Measurements from ENCODE around the gene ADAMTSL3. TPM values are rescaled to one million over a fixed set of nuclear protein-coding genes. Genes with fewer than 3 reads are reported as not detected.

The ADAMTSL3 gene
- total and polyA plus RNA-seq, 4 donors, result 3.5 to 19.0 (median 8.0) TPM

DNA sequence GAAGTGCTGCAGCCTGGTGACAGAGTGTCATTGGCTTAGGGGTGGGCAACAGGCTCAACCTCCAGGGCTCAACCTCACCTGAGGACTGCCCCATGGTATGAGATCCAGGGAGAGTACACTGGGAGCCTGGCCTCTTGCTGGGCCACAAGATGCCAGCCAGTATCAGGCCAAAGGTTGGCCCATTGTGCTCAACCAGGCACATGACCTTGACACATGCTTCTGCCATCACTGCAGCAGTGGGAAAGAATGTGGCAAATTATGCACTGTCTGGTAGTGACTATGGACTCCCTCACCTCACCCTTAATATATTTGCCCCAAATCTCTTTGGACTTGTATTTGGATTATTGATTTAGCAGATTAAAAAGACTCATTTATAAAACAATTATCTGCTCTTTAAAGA, 347.7 kb downstream of the ADAMTSL3 start:
- Histone ChIP-seq H3K27ac (ENCODE audit: low read depth in 1 of 2, low read length in 2 of 2) (no peak overlapping the region), H3K9ac (ENCODE audit: low read depth in 1 of 2, low read length in 2 of 2) (no peak overlapping the region), H3K27me3 (ENCODE audit: control insufficient read depth in 4 of 4, insufficient read depth in 4 of 4, low read length in 3 of 4) (no peaks in the 10 kb centered on the region), H3K4me1 (ENCODE audit: control insufficient read depth in 4 of 4, insufficient read depth in 4 of 4, low read length in 3 of 4) (peaks cover 0 to 5% (median 1%) of the 10 kb centered on the region in 4 donors), H3K4me3 (ENCODE audit: low read depth in 1 of 3, low read length in 3 of 3) (no peak overlapping the region), H3K36me3 (ENCODE audit: control insufficient read depth in 4 of 4, insufficient read depth in 3 of 4, low read depth in 1 of 4, low read length in 3 of 4) (no peaks in the 10 kb centered on the region), H3K9me3 (ENCODE audit: control insufficient read depth in 4 of 4, low read length in 3 of 4) (no peaks in the 10 kb centered on the region)
- TF ChIP-seq EGR1 (IDR thresholded peaks at IDR 0.05; ENCODE audit: low read depth in 2 of 2), result no peak
- no peak for TF ChIP-seq YY1 (IDR thresholded peaks at IDR 0.05)
- no peak for TF ChIP-seq HNF4G (IDR thresholded peaks at IDR 0.05)
- TF ChIP-seq, protein P1, sequence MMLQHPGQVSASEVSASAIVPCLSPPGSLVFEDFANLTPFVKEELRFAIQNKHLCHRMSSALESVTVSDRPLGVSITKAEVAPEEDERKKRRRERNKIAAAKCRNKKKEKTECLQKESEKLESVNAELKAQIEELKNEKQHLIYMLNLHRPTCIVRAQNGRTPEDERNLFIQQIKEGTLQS (IDR thresholded peaks at IDR 0.05), result no peak
- no peak for TF ChIP-seq SP1 (IDR thresholded peaks at IDR 0.05)
- no peak for TF ChIP-seq GABPA (IDR thresholded peaks at IDR 0.05 in 1 of 2, conservative IDR thresholded peaks at IDR 0.05 in 1 of 2)
- no peak for DNase-seq (ENCODE audit: low spot score)

DNA sequence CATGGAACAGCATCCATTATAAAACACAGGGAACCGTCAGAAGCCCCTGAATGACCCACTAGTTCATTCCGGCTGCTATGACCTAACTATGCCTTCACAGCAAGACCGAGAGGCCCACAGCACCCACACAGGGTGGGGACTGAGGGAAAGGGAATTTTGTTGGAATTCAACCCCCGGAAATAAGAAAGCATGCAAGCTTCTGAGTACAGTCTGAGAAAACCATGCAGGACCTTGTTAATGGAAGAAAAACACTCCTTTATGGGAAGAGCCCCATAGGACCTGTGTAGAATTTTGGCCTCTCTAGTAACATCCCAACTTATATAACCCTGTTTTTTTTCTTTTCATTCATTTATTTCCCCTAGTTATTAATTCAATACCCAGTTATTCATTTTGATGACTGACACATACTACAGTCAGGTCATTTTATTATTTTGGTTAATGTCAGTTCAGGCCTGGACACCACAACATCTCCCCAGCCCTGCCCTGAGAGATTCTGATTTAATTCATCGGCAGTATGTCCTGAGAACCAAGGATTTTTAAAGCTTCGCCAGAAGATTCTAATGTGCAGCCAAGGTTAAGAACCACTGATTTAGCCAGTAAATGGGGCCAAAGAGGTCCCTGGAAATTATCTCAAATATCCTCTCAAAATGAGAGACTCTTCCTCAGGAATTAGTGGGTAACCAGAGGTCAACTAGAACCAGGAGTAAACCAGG, 350.0 kb downstream of the ADAMTSL3 start:
- WGBS, result 91% methylated on average over 6 of the region's 6 CpGs
- H3K27me3 ChIP-seq (ENCODE audit: control insufficient read depth in 4 of 4, insufficient read depth in 4 of 4, low read length in 3 of 4), result no peaks in the 10 kb centered on the region

DNA sequence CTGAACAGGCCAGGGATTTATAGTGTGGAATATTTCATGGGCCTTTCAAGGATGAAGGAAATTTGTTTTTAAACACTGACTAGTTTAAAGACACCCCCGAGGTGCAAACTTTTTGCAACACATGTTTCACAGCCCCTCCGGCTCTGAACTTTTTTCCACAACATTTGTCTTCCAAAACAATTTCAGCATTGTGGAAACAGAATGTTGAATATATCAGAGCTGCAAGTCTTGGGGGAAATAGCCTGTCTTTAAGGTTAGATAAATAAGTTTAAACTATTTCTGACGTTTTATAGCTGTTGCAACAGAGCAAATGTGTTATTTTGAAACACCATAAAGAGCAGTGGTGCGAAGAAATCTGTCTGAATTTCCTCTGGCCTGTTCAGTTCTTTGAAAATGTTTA, 352.5 kb downstream of the ADAMTSL3 start:
- Histone ChIP-seq H3K27ac (ENCODE audit: low read depth in 1 of 2, low read length in 2 of 2) (no peak overlapping the region), H3K4me1 (ENCODE audit: control insufficient read depth in 4 of 4, insufficient read depth in 4 of 4, low read length in 3 of 4) (no peaks in the 10 kb centered on the region), H3K9me3 (ENCODE audit: control insufficient read depth in 4 of 4, low read length in 3 of 4) (peaks cover 0 to 2% (median 0%) of the 10 kb centered on the region in 4 donors), H3K27me3 (ENCODE audit: control insufficient read depth in 4 of 4, insufficient read depth in 4 of 4, low read length in 3 of 4) (no peaks in the 10 kb centered on the region), H3K9ac (ENCODE audit: low read depth in 1 of 2, low read length in 2 of 2) (no peak overlapping the region), H3K36me3 (ENCODE audit: control insufficient read depth in 4 of 4, insufficient read depth in 3 of 4, low read depth in 1 of 4, low read length in 3 of 4) (no peaks in the 10 kb centered on the region), H3K4me3 (ENCODE audit: low read depth in 1 of 3, low read length in 3 of 3) (no peak overlapping the region)
- WGBS, result 79% methylated on average over 4 of the region's 4 CpGs
- DNase-seq (ENCODE audit: low spot score), result no peak
- TF ChIP-seq JUND (IDR thresholded peaks at IDR 0.05), result no peak
- TF ChIP-seq FOXA1 (IDR thresholded peaks at IDR 0.05), result no peak
- TF ChIP-seq, protein P1 (IDR thresholded peaks at IDR 0.05), result no peak
- TF ChIP-seq HNF4A (conservative IDR thresholded peaks at IDR 0.05), result no peak
- TF ChIP-seq, protein P2, sequence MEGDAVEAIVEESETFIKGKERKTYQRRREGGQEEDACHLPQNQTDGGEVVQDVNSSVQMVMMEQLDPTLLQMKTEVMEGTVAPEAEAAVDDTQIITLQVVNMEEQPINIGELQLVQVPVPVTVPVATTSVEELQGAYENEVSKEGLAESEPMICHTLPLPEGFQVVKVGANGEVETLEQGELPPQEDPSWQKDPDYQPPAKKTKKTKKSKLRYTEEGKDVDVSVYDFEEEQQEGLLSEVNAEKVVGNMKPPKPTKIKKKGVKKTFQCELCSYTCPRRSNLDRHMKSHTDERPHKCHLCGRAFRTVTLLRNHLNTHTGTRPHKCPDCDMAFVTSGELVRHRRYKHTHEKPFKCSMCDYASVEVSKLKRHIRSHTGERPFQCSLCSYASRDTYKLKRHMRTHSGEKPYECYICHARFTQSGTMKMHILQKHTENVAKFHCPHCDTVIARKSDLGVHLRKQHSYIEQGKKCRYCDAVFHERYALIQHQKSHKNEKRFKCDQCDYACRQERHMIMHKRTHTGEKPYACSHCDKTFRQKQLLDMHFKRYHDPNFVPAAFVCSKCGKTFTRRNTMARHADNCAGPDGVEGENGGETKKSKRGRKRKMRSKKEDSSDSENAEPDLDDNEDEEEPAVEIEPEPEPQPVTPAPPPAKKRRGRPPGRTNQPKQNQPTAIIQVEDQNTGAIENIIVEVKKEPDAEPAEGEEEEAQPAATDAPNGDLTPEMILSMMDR (IDR thresholded peaks at IDR 0.05; ENCODE audit: low read depth, low read length, missing input control), result no peak
- no peak for TF ChIP-seq GABPA (IDR thresholded peaks at IDR 0.05 in 1 of 2, conservative IDR thresholded peaks at IDR 0.05 in 1 of 2)
- TF ChIP-seq YY1 (IDR thresholded peaks at IDR 0.05), result no peak
- no peak for TF ChIP-seq EGR1 (IDR thresholded peaks at IDR 0.05; ENCODE audit: low read depth in 2 of 2)
- no peak for TF ChIP-seq NR2F2 (IDR thresholded peaks at IDR 0.05)
- TF ChIP-seq, protein P3, sequence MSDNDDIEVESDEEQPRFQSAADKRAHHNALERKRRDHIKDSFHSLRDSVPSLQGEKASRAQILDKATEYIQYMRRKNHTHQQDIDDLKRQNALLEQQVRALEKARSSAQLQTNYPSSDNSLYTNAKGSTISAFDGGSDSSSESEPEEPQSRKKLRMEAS (IDR thresholded peaks at IDR 0.05), result no peak

More for the DNA sequence above, 350.0 kb downstream of the ADAMTSL3 start:
- DNase-seq (ENCODE audit: low spot score), result no peak
- no peaks in the 10 kb centered on the region for H3K36me3 ChIP-seq (ENCODE audit: control insufficient read depth in 4 of 4, insufficient read depth in 3 of 4, low read depth in 1 of 4, low read length in 3 of 4)
- H3K9me3 ChIP-seq (ENCODE audit: control insufficient read depth in 4 of 4, low read length in 3 of 4), result no peaks in the 10 kb centered on the region
- H3K27ac ChIP-seq (ENCODE audit: low read depth in 1 of 2, low read length in 2 of 2), result no peak overlapping the region
- H3K4me1 ChIP-seq (ENCODE audit: control insufficient read depth in 4 of 4, insufficient read depth in 4 of 4, low read length in 3 of 4), result peaks cover 0 to 5% (median 1%) of the 10 kb centered on the region in 4 donors
- TF ChIP-seq, protein P3 (IDR thresholded peaks at IDR 0.05), result no peak
- no peak for TF ChIP-seq RAD21 (IDR thresholded peaks at IDR 0.05)
- TF ChIP-seq FOXA2 (IDR thresholded peaks at IDR 0.05), result no peak
- TF ChIP-seq HNF4G (IDR thresholded peaks at IDR 0.05), result no peak
- no peak for TF ChIP-seq YY1 (IDR thresholded peaks at IDR 0.05)
- TF ChIP-seq, protein P4, sequence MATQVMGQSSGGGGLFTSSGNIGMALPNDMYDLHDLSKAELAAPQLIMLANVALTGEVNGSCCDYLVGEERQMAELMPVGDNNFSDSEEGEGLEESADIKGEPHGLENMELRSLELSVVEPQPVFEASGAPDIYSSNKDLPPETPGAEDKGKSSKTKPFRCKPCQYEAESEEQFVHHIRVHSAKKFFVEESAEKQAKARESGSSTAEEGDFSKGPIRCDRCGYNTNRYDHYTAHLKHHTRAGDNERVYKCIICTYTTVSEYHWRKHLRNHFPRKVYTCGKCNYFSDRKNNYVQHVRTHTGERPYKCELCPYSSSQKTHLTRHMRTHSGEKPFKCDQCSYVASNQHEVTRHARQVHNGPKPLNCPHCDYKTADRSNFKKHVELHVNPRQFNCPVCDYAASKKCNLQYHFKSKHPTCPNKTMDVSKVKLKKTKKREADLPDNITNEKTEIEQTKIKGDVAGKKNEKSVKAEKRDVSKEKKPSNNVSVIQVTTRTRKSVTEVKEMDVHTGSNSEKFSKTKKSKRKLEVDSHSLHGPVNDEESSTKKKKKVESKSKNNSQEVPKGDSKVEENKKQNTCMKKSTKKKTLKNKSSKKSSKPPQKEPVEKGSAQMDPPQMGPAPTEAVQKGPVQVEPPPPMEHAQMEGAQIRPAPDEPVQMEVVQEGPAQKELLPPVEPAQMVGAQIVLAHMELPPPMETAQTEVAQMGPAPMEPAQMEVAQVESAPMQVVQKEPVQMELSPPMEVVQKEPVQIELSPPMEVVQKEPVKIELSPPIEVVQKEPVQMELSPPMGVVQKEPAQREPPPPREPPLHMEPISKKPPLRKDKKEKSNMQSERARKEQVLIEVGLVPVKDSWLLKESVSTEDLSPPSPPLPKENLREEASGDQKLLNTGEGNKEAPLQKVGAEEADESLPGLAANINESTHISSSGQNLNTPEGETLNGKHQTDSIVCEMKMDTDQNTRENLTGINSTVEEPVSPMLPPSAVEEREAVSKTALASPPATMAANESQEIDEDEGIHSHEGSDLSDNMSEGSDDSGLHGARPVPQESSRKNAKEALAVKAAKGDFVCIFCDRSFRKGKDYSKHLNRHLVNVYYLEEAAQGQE (IDR thresholded peaks at IDR 0.05), result no peak
- no peak overlapping the region for H3K9ac ChIP-seq (ENCODE audit: low read depth in 1 of 2, low read length in 2 of 2)
- H3K4me3 ChIP-seq (ENCODE audit: low read depth in 1 of 3, low read length in 3 of 3), result no peak overlapping the region
